Activated T-cell treated with anti-CD3 and anti-CD28 coated beads for 48 hours (primary cell): ENCODE measurements around the gene DOCK10.

Source experiments
- DNase-seq: peaks from one replicate; pipeline ENCODE4 v3.0.0-alpha.2; 2020; ENCODE audit warnings: low read depth

Gene DOCK10

GRCh38 chr2:225011585-225011984 is 30.7 kb downstream of the DOCK10 start:
- DNase-seq, result no peak

DNA sequence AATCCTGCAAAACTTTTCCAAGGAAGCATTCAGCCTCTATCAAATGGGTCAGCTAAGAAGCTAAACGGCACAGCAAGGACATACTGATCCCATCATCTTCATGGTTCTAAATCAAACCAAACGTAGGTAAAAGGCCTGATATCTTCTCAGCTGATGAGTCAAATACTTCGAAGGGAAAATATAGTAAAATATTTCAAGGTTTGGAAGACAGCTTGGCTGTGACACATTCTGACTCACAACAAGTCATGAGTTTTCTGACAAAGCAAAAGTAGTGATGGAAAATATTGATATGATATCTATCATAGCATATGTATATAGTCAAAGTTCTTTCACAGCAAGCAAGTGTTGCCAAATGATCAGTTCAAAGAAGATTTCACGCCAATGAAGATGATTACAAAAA is 31.5 kb downstream of the DOCK10 start:
- no peak for DNase-seq

GRCh38 chr2:225009768-225010167 is 32.5 kb downstream of the DOCK10 start:
- DNase-seq, result no peak

GRCh38 chr2:225008935-225009334 is 33.3 kb downstream of the DOCK10 start:
- no peak for DNase-seq

DNA sequence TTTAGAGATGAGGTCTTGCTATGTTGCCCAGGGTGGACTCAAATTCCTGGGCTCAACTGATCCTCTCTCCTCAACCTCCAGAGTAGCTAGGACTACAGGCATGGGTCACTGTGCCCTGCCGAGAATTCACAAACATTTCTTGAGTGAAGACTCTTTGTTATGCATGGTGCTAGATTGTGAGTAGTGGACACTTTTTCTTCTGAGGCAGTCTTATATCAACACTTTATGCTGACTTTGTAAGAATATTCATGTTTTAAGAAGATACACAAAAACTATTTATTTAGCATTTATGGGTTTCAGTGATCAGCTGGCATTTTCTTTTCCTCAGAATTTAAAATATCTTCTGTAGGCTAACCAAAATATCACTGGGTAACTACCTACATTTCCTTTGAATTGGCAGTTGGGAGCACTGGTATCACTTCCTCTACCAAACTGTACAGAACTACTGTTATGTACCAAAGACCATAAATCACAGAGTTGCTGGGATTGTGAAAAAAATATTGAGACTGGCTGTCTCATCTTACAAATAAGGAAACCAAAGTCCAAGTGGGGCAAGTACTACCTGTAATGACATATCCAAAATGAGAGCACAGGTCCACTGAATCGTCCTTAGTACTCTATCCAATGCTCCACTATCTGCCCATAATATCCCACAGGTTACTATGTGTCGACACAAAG is 34.0 kb downstream of the DOCK10 start:
- DNase-seq, result no peak

- DNase-seq, result no peak
These were observed 35.5 kb downstream of the DOCK10 start for GRCh38 chr2:225006730-225007129.

- no peak for DNase-seq
These were observed 37.7 kb downstream of the DOCK10 start for GRCh38 chr2:225004597-225004996.

GRCh38 chr2:225002656-225003045 is 39.6 kb downstream of the DOCK10 start:
- DNase-seq, result no peak

DNA sequence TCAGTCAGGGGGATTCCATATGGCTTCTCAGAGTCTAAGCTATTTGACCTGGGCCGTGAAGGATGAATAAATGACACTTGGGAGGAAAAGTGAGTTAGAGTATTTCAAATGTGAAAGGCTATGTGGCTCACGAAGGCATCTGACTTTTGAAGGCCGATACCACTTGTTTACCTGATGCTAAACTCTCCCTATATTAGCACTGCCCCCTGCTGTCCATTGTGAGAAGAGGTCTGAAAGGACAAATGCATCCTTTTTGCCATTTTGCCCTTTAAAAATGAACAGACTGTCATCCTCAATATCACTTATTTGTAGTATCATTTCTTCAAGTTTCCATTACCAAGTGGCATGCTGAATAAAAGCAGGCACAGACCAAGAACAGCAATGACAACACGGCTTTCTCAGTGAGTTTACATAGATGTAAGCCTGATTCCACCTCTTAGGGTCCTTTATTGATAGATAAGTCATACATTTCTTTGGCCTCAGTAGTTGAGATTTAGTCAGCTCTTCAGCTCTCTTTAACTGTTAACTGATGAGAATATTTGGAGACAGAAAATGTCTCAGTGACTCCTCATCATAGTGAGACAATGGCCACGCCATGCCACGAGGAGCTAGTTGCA is 40.1 kb downstream of the DOCK10 start:
- DNase-seq, result no peak

GRCh38 chr2:224999754-225000153 is 42.5 kb downstream of the DOCK10 start:
- DNase-seq, result no peak

GRCh38 chr2:224999321-224999720 is 42.9 kb downstream of the DOCK10 start:
- DNase-seq, result no peak

GRCh38 chr2:224997802-224998201 is 44.5 kb downstream of the DOCK10 start:
- no peak for DNase-seq

DNA sequence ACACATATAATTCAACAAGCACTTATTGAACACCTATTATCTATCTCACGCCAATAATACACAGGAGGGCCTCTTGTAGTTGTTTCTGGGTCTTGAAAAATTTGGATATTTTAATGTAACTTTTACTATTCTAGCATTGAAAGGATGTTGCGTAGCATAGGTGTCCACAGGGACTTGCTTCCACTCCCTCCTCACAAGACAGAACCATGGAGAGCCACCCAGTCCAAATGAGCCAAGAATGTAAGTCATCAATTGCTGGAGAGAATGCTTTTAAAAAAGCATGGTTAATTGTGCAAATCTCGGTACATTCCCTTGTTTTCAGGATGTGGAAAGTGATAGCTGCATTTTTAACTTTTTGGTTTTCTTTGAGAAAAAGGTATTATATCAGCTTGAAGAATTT is 46.8 kb downstream of the DOCK10 start:
- no peak for DNase-seq

- no peak for DNase-seq
These were observed 47.9 kb downstream of the DOCK10 start for GRCh38 chr2:224994242-224994823.

GRCh38 chr2:224990710-224991109 is 51.6 kb downstream of the DOCK10 start:
- no peak for DNase-seq

DNA sequence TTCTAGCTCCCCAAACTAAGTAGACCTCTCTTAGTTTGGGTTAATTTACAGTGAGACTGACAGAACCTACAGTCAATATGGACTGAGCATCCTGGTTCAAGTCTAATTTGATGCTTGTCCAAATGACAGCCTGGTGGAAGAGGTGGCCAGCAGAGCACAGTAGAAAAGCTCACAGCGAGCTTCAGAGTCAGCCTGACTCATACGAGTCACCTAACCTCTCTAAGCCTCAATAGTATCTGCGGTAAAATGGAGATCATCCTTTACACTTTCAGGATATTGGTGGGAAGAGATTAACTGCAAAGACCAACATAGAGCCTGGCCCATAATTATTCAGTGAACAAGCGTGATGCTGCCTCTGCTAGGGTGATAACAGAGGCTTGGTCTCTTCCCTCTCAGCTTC is 54.5 kb downstream of the DOCK10 start:
- no peak for DNase-seq

GRCh38 chr2:224986477-224986876 is 55.8 kb downstream of the DOCK10 start:
- no peak for DNase-seq

DNA sequence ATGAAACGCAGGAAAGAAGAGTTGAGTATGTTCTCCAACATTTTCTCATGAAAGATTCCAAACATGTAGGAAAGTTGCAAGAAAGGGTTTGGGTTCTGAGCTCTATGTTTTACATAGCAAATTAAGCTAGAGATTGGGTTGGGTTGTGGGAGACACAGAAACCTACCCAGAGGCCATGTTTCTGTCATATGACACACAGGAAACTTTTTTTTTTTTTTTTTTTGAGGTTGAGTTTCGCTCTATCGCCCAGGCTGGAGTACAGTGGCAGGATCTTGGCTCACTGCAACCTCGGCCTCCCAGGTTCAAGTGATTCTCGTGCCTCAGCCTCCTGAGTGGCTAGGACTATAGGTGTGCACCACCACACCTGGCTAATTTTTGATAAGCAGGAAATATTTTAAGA is 57.6 kb downstream of the DOCK10 start:
- no peak for DNase-seq

- DNase-seq, result no peak
These were observed 58.3 kb downstream of the DOCK10 start for GRCh38 chr2:224983712-224984554.

DNA sequence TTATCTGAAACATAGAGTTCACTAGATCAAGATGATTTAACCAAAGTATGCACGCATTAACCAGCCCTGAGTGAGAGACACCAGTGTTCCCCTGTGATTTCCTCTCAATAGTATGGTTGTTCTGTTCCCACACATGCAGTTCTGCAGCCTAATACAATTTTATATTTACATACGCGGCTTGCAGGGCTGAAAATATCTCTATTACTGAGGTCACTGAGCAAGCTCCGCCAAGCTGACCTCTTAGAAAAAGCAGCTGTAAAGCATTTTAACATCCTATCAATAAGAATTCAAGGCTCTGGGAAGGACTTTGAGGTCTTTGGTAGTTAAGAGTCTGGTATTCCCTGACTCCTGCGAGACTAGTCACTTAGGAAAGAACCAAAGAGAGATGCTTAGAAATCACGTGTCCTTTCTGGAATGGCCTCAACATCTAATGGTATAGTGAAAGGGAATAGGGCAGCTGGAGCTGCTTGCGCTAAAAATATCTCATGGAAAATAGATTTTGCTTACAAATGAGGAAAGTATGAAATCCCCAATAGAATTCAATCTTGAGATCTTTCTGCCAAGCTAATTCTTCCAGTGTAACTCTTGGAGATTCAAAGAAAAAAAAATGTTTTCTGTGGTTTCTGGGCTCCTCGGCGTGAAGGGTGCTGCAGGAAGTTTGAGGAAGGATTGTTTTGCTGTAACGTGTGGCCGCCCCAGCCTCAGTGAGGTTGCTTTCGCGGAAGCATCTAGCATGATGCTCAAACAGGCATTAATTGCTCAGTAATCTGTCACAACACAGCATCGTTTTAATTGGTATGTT is 59.2 kb downstream of the DOCK10 start:
- DNase-seq, result no peak

DNA sequence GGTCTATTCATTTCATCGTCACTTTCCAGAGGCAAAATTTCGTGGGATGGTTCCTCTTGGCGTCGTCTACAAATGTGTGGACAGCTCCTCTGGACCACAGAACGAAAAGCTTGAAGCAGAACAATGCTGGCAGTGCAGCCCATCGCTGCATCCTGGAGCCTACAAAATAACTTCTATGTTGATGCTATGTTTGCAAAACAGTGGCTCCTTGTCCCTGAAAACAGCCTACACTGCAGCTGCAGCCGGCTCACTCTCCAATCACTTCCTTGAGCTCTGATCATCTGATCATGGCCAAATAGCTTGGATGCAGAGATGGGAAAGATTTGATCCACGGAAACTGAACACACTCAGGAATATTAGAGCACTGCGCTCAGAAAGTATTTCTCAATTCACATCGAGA is 60.0 kb downstream of the DOCK10 start:
- no peak for DNase-seq
